Measurements from ENCODE around the gene VSIR.

GRCh38 chr10:71746344-71747037 is 26.8 kb downstream of the VSIR start:
- peak in 6 of 12 donors; percentile 11 to 43 (median 24) for TF ChIP-seq CTCF (IDR thresholded peaks at IDR 0.05)
- no peak for TF ChIP-seq POLR2A (IDR thresholded peaks at IDR 0.05)

All from heart left ventricle (tissue), 13 donors.